ENCODE data around the gene SLC43A3.

Gene SLC43A3

DNA sequence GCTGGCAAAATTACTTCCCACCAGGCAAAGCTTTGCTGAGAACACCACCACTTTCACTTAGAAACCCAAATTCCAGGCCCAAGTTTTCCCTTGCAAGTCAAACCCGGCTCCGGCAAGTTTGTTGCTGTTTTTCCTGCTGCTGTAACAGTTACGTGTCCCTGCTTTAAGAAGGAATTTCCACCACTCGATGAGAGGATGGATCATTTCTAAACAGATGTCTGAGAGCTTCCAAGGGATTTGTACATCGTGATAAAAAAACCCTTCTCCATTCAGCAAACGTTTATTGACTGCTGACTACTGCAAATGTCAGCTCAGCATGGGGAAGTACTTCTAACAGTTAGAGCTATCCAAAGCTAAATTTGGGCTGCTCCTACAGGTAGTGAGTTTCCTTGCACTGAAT lies 69.1 kb downstream of the SLC43A3 start:
- no peak for DNase-seq (ENCODE audit: low read depth)

DNA sequence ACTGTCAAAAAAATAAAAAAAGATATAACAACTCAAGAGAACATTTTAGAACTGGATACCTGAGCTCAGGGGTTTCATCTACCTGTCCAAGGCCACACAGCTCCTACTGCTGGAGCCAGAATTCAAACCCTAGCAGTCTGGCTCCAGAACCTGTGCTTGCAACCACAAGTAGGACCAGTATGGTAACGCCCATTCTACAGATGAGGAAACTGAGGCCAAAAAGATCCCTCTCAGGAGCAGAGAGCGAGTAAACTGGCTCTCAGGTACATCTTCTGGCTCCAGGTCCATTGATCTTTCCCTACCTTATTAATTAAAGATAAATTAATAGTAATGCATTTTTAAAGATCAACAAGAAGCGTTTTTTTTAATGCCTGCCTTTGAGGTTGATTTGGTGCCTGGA lies 69.6 kb downstream of the SLC43A3 start:
- DNase-seq (ENCODE audit: low read depth) = no peak
